ENCODE results near the gene PLEKHA5. TPM values are rescaled to one million over a fixed set of nuclear protein-coding genes. Genes with fewer than 3 reads are reported as not detected.

Gene PLEKHA5
- total RNA-seq, 2 experiments from 2014 or later: 2.1 to 3.2 TPM

GRCh38 chr12:19198272-19198671, 68.7 kb downstream of the PLEKHA5 start:
- H3K4me3 Mint-ChIP-seq: no peak overlapping the region
- ATAC-seq: no peak
- intact Hi-C loops (cut with micrococcal nuclease): no loop called here
- no peaks in the 10 kb centered on the region for H3K36me3 Mint-ChIP-seq (ENCODE audit: low read depth)
- ChIA-PET POLR2A (no interaction called here), CTCF (no interaction called here)
- no peaks in the 10 kb centered on the region for H3K27me3 Mint-ChIP-seq
- no peak for TF ChIP-seq CTCF (IDR thresholded peaks at IDR 0.05)
- H3K4me1 Mint-ChIP-seq (ENCODE audit: low read depth): no peaks in the 10 kb centered on the region
- no peak for DNase-seq
- H3K9me3 Mint-ChIP-seq: no peaks in the 10 kb centered on the region
- no peak overlapping the region for H3K27ac Mint-ChIP-seq

GRCh38 chr12:19199332-19199731, 69.8 kb downstream of the PLEKHA5 start:
- no peak for ATAC-seq
- Mint-ChIP-seq H3K27me3 (no peaks in the 10 kb centered on the region), H3K9me3 (no peaks in the 10 kb centered on the region), H3K27ac (no peak overlapping the region), H3K4me1 (ENCODE audit: low read depth) (no peaks in the 10 kb centered on the region), H3K36me3 (ENCODE audit: low read depth) (no peaks in the 10 kb centered on the region), H3K4me3 (no peak overlapping the region)
- ChIA-PET CTCF (interaction anchor here (0.7 to 1.3 kb wide), 3 partner anchors 12 to 89 kb away, joined by 3 to 6 read pairs (median 4); no protein-coding TSS in a partner anchor), POLR2A (no interaction called here)
- intact Hi-C loops (cut with micrococcal nuclease): no loop called here
- no peak for DNase-seq
- TF ChIP-seq CTCF (IDR thresholded peaks at IDR 0.05): no peak

GRCh38 chr12:19200261-19200660, 70.7 kb downstream of the PLEKHA5 start:
- Mint-ChIP-seq H3K4me1 (ENCODE audit: low read depth) (no peaks in the 10 kb centered on the region), H3K27me3 (no peaks in the 10 kb centered on the region), H3K9me3 (no peaks in the 10 kb centered on the region), H3K4me3 (no peak overlapping the region), H3K36me3 (ENCODE audit: low read depth) (no peaks in the 10 kb centered on the region), H3K27ac (no peak overlapping the region)
- ATAC-seq: no peak
- ChIA-PET CTCF (interaction anchor here (1.1 to 1.3 kb wide), 3 partner anchors 13 to 88 kb away, joined by 3 to 6 read pairs (median 4); no protein-coding TSS in a partner anchor), POLR2A (no interaction called here)
- intact Hi-C loops (cut with micrococcal nuclease): no loop called here
- no peak for DNase-seq
- TF ChIP-seq CTCF (IDR thresholded peaks at IDR 0.05): no peak

DNA sequence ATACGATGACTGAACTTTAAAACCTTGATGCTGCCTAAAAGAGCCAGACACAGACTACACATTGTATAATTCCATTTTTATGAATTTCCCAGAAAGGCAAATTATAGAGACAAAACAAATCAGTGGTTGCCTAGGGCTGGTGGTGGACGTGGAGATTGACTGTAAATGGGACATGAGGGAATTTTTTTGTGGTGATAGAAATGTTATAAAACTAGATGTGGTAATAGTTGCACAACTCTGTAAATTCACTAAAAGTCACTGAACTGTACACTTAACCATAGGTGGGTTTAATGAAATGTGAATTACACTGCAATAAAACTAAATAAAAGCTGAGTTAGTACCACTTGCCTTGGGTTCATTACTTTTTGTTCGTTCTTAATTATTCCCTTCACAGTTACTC, 72.1 kb downstream of the PLEKHA5 start:
- DNase-seq: no peak
- intact Hi-C loops (cut with micrococcal nuclease): no loop called here
- no peaks in the 10 kb centered on the region for H3K9me3 Mint-ChIP-seq
- no peaks in the 10 kb centered on the region for H3K36me3 Mint-ChIP-seq (ENCODE audit: low read depth)
- CTCF ChIA-PET: interaction anchor here (1.1 kb wide), 1 partner anchor 15 kb away, joined by 3 read pairs; no protein-coding TSS in a partner anchor
- no peak for TF ChIP-seq CTCF (IDR thresholded peaks at IDR 0.05)
- no peak overlapping the region for H3K27ac Mint-ChIP-seq
- H3K27me3 Mint-ChIP-seq: no peaks in the 10 kb centered on the region
- H3K4me1 Mint-ChIP-seq (ENCODE audit: low read depth): no peaks in the 10 kb centered on the region
- no peak for ATAC-seq
- no peak overlapping the region for H3K4me3 Mint-ChIP-seq
- POLR2A ChIA-PET: no interaction called here

GRCh38 chr12:19203013-19203412, 73.5 kb downstream of the PLEKHA5 start:
- Mint-ChIP-seq H3K36me3 (ENCODE audit: low read depth) (no peaks in the 10 kb centered on the region), H3K9me3 (no peaks in the 10 kb centered on the region), H3K4me1 (ENCODE audit: low read depth) (no peaks in the 10 kb centered on the region), H3K27me3 (no peaks in the 10 kb centered on the region), H3K27ac (no peak overlapping the region), H3K4me3 (no peak overlapping the region)
- ATAC-seq: no peak
- DNase-seq: no peak
- ChIA-PET POLR2A (no interaction called here), CTCF (interaction anchor here (1.2 kb wide), 1 partner anchor 17 kb away, joined by 4 read pairs; no protein-coding TSS in a partner anchor)
- TF ChIP-seq CTCF (IDR thresholded peaks at IDR 0.05): no peak
- intact Hi-C loops (cut with micrococcal nuclease): no loop called here

Data from activated CD8-positive, alpha-beta T cell treated with anti-CD3 and anti-CD28 coated beads for 36 hours (primary cell).